Subcutaneous adipose tissue (tissue), 4 donors: ENCODE data around the gene PSMD8. TPM values are rescaled to one million over a fixed set of nuclear protein-coding genes. Genes with fewer than 3 reads are reported as not detected.

Experiments
- CTCF ChIP-seq: fragments of 450-650 bp; IDR thresholded peaks from one replicate; pipeline ENCODE4 v1.5.1; 2016; ENCODE audit warnings: low read depth, mild to moderate bottlenecking, control low read depth, antibody characterized with exemption, moderate library complexity
- total RNA-seq, 4 donors: library from RNA; depleted of rRNA; stranded (reverse); fragments of >200 nt; gene quantifications; one replicate each; pipeline ENCODE4 v1.1.0, GENCODE V29; 2016

The PSMD8 gene
- total RNA-seq, 4 donors from 2014 or later, result 242 to 452 (median 398) TPM

- no peak for TF ChIP-seq CTCF
Measured at GRCh38 chr19:38411041-38411712, 36.8 kb downstream of the PSMD8 start.

GRCh38 chr19:38412491-38412890 is 38.1 kb downstream of the PSMD8 start:
- no peak for TF ChIP-seq CTCF

- no peak for TF ChIP-seq CTCF
Measured at GRCh38 chr19:38412961-38413360, 38.6 kb downstream of the PSMD8 start.

GRCh38 chr19:38413416-38413815 is 39.0 kb downstream of the PSMD8 start:
- TF ChIP-seq CTCF, result no peak

GRCh38 chr19:38417146-38417543 is 42.8 kb downstream of the PSMD8 start:
- no peak for TF ChIP-seq CTCF

- no peak for TF ChIP-seq CTCF
Measured at GRCh38 chr19:38417544-38418506, 43.5 kb downstream of the PSMD8 start.

- no peak for TF ChIP-seq CTCF
Measured at GRCh38 chr19:38420935-38421334, 46.6 kb downstream of the PSMD8 start.
